ENCODE results near the gene DPH1.
A peak's percentile ranks its signal among the peaks of the same experiment; 100 is the strongest.
"Not testable (repeated sequence)": the region's sequence is repeated elsewhere in the genome, so short reads cannot be mapped to it uniquely, and the experiment has no call there.

DPH1 gene

GRCh38 chr17:2029911-2030778 lies at the start of gene DPH1:
Gene DPH1 (plus strand): TSS chr17:2030153. CDS start chr17:2030170, 17 bp downstream.
- DNase-seq: peak; percentile 91

DNA sequence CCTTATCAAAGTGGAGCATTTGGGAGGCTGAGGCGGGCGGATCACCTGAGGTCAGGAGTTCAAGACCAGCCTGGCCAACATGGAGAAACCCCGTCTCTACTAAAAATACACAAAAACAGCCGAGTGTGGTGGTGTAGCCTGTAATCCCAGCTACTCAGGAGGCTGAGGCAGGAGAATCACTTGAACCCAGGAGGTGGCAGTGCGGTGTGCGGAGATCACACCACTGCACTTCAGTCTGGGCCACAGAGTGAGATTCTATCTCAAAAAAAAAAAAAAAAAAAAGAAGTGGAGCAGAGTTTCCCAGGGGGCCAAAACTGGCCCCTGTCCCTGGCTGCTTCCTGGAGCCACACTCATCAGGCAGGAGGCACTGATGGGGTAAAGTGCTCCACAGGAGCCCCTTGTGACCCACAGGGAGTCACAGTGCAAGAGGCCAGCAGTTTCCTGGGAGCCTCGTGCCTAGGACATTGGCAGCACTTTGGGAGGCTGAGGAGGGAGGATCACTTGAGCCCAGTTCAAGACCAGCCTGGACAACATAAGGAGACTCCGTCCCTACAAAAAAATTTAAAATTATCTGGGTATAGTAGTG lies 49.2 kb upstream of the DPH1 start:
- DNase-seq: no peak

DNA sequence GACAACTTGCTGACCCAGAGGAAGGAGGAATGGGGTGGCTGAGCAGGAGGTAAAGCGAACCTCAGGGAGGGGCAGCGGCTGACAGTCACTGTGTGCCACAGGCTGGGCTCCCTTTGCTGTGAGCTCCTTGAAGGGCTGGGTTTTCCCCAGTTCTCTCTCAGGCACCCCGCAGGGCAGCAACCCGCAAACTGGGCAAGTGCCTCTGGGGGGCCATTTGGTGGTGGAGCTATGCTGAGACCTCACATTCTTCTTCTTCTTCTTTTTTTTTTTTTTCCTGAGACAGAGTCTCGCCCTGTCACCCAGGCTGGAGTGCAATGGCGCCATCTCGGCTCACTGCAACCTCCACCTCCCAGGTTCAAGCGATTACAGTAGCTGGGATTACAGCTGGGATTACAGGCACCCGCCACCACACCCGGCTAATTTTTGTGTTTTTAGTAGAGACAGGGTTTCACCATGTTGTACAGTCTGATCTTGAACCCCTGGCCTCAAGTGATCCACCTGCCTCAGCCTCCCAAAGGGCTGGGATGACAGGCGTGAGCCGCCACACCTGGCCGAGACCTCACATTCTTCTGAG lies 47.1 kb upstream of the DPH1 start:
- not testable (repeated sequence) for DNase-seq

GRCh38 chr17:1985093-1985492 lies 44.9 kb upstream of the DPH1 start:
- no peak for DNase-seq

- DNase-seq: no peak
Observed at GRCh38 chr17:1985686-1986085, 44.3 kb upstream of the DPH1 start.

- no peak for DNase-seq
Observed at GRCh38 chr17:1986783-1987451, 43.0 kb upstream of the DPH1 start.

GRCh38 chr17:1989135-1989534 lies 40.8 kb upstream of the DPH1 start:
- DNase-seq: no peak

GRCh38 chr17:1992541-1992940 lies 37.4 kb upstream of the DPH1 start:
- DNase-seq: no peak

GRCh38 chr17:1994707-1995106 lies 35.2 kb upstream of the DPH1 start:
- no peak for DNase-seq

DNA sequence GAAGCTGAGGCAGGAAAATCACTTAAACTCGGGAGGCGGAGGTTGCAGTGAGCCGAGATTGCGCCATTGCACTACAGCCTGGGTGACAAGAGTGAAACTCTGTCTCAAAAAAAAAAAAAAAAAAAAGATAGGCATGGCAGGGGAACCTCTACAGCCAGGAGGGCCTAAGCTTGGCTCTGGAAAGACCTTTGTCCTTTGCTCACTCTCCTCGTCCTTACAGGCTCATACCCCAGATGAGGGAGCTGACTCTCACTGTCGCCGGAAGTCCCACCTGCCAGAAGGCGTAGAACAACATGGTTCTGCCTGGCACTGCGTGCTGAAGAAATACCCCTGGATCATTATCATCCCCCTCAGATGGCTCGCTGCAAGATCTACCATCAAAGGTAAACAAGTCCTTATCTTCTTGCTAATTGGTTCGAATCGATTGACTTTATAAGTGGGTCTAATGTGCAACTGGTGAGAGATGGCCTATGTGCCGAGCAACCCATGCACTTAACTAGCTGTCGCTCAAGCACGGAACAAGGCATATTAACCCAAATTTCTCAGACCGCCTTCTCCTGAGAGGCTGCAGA lies 34.5 kb upstream of the DPH1 start:
- DNase-seq: no peak

DNA sequence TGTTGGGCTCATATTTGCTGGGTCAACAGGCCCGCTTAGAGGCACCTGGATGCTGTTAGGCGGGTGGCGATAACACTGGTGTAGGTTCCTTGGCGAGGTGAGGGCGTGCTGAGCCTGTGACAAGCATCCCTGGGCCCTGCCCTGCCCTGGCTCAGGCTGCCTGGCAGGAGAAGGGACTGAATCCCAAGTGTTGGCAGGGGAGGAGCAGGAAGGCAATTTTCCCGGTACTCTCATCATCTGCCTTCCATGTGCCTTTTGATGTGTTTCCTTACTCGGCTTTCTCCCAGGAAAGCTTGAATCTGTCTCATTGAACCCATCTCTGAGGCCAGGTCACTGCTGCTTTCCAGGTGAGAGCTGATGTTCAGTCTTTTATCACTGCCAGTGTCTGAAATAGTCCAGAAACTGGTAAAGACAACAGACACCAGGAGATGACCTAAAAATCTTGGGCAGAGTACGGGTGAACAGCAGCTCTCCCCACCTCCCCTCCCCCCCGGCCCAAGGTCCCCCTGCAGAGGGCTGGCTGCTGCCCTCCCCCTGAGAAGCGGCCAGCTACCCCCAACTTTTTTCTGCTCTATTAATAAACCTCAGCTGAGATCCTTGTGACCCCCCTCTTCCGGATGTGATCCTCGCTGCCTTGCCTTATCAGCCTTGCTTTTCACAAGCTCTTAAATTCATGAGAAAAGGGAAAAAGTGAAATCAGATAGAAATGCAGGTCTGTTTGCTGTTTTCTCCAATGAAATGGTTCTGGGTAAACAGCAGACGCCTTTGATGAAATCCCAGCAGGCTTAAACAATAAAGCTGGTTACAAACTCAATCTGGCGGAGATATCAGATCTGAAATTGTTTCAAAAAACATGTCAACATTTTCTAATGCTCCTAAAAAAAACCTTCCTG lies 33.8 kb upstream of the DPH1 start:
- no peak for DNase-seq

DNA sequence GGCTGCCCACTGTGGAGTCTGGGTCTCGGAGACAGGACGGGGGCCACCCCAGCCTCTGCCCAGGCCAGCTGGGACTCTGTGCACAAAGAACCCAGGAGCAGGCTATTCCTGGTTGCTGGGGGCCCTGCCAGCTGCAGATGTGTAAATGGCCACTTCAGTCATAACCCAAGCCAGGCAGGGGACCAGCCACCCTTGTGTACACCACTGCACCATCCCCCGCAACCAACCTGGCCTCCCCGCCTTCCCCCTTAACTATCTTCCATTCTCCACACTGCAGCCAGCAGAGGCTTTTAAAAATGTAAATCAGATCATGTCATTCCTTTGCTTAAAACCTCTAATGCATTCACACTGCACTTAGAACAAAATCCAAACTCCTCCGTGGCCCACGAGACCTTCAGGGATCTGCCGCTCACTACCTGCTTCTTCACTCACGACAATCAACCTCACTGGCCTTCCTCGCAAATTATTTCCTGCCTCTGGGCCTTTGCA lies 33.1 kb upstream of the DPH1 start:
- DNase-seq: no peak

GRCh38 chr17:1997289-1997926 lies 32.5 kb upstream of the DPH1 start:
- DNase-seq: no peak

DNA sequence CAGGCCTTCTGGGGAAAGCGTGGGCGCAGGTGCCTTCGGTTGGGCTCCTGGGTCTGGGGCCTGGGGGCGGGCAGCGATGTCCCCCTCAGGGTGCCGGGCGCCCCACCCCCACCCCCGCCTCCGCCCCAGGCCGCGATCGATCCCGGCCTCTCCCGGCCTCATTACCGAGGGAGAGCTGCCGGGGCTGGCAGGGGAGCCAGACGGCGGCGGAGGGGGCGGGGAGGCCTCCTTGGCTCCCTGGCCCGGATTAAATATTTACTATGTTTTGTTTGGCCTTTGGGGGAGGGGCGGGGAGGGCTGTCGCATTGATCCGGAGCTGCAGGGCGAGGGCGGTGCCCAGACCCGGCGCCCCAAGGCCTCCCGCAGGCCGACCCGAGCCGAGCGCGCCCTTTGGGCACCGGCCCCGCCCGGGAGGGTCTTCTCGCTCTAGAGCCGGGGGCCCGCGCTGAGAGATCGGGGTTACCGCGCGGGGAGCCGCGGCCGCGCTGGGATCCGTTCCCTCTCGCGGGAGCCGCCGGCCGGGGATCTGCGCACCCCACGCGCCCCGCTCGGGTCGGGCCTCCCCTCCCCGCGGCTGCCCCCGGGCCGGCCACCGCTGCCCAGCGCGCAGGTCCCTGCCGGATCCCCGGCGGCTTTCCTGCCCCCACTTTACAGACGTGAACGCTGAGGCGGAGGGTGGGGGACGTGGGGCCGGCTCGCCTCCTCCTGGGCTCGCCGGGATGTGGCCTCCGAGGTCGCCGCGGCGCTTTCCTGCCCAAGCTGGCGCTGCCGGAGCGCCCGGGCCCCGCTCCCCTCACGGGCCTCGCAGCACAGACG lies 31.8 kb upstream of the DPH1 start:
- no peak for DNase-seq

GRCh38 chr17:1999557-2000251 lies 30.2 kb upstream of the DPH1 start:
- no peak for DNase-seq

DNA sequence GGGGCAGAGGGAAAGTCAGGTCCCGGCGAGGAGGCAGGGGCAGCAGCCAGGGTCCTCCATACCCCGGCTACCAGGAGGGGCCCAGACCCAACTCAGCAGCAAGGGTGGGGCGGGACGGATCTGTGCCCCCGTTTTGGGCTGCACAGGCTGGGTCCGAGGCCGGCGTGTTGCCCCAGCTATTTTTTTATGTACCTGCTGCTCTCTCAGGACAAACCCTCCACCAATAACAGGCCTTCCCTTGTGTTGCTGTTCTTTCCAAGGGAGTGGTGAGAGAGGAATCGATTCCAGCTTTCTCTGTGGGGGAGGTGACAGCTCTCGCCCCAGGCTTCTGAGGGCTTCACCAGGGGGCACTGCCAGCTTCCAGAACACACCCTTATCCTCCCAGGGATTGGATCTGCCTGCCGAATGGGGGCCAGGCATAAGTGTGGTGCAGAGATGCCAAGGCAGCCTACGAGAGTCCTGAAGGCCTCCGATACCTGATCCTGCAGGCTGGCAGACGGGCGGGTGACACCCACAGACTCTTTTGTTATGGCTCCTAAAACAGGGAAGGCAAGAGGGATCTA lies 27.1 kb upstream of the DPH1 start:
- no peak for DNase-seq

GRCh38 chr17:2003525-2003924 lies 26.4 kb upstream of the DPH1 start:
- no peak for DNase-seq

DNA sequence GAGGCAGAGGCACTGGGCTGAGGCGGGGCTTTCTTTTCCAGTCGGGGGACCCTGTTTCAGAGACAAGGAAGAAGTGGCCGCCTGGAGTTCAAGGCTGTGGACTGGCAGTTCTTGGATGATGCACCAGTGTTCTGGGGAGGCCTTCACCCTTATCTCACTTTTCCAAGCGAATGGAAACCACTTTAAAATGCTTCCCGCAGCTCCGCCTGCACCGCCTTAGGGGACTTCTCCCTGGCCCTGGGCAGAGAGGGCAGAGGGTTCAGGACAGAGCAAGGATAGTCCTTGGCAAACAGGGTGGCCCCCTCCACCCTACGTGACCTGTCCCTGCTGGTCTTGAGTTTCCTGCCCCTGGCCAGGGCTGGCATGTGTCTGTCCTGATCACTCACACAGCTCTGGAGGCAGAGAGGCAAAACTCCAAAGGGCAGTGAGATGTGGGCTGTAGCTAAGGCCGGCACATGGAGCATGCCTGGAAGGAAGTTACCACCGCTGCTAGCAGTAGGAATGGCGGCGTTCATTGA lies 25.5 kb upstream of the DPH1 start:
- DNase-seq: no peak

Measured in NCI-H1436 (cell line).